ENCODE results near the gene AEBP2. TPM values are rescaled to one million over a fixed set of nuclear protein-coding genes. Genes with fewer than 3 reads are reported as not detected.
"Not testable (repeated sequence)": the region's sequence is repeated elsewhere in the genome, so short reads cannot be mapped to it uniquely, and the experiment has no call there.

The AEBP2 gene
- total RNA-seq, 1 experiment from 2014 or later, result 13.4 TPM

GRCh38 chr12:19548834-19549233, 109.5 kb downstream of the AEBP2 start:
- Histone ChIP-seq H3K4me3 (no peak overlapping the region), H3K36me3 (no peaks in the 10 kb centered on the region), H3K9me3 (no peaks in the 10 kb centered on the region), H3K27me3 (no peaks in the 10 kb centered on the region)
- no peak for DNase-seq

GRCh38 chr12:19550626-19551025, 111.3 kb downstream of the AEBP2 start:
- DNase-seq, result no peak
- H3K27me3 ChIP-seq, result no peaks in the 10 kb centered on the region
- no peaks in the 10 kb centered on the region for H3K36me3 ChIP-seq
- no peaks in the 10 kb centered on the region for H3K9me3 ChIP-seq
- no peak overlapping the region for H3K4me3 ChIP-seq

- not testable (repeated sequence) for H3K4me3 ChIP-seq, H3K9me3 ChIP-seq, H3K36me3 ChIP-seq, DNase-seq, H3K27me3 ChIP-seq
These were observed 113.3 kb downstream of the AEBP2 start for GRCh38 chr12:19552441-19553097.

- H3K36me3 ChIP-seq, result no peaks in the 10 kb centered on the region
- H3K9me3 ChIP-seq, result no peaks in the 10 kb centered on the region
- no peaks in the 10 kb centered on the region for H3K27me3 ChIP-seq
- no peak overlapping the region for H3K4me3 ChIP-seq
- DNase-seq, result no peak
These were observed 113.9 kb downstream of the AEBP2 start for GRCh38 chr12:19553175-19553574.

GRCh38 chr12:19561411-19561961, 122.2 kb downstream of the AEBP2 start:
- no peak for DNase-seq
- H3K4me3 ChIP-seq, result no peak overlapping the region
- H3K27me3 ChIP-seq, result no peaks in the 10 kb centered on the region
- no peaks in the 10 kb centered on the region for H3K36me3 ChIP-seq
- H3K9me3 ChIP-seq, result peaks cover 2% of the 10 kb centered on the region; the same call in 1 of the 2 replicates
